AG08396 (cell line): ENCODE measurements around the gene TAL2.
"Not testable (repeated sequence)": the region's sequence is repeated elsewhere in the genome, so short reads cannot be mapped to it uniquely, and the experiment has no call there.

Experiments
- DNase-seq: peaks from one replicate; pipeline ENCODE4 v3.0.0; 2012; ENCODE audit warnings: low spot score, mixed read lengths

TAL2 gene

GRCh38 chr9:105676351-105676923 is 14.2 kb downstream of the TAL2 start:
- DNase-seq = no peak

GRCh38 chr9:105678163-105678562 is 15.9 kb downstream of the TAL2 start:
- no peak for DNase-seq

- DNase-seq = no peak
Observed at GRCh38 chr9:105678781-105679180, 16.5 kb downstream of the TAL2 start.

GRCh38 chr9:105679257-105680022 is 17.2 kb downstream of the TAL2 start:
- no peak for DNase-seq

- DNase-seq = no peak
Observed at GRCh38 chr9:105681313-105681712, 19.1 kb downstream of the TAL2 start.

- DNase-seq = peak; percentile 51
Observed at GRCh38 chr9:105681724-105682123, 19.5 kb downstream of the TAL2 start.

GRCh38 chr9:105683688-105684275 is 21.5 kb downstream of the TAL2 start:
- DNase-seq = no peak

- DNase-seq = no peak
Observed at GRCh38 chr9:105686936-105687335, 24.7 kb downstream of the TAL2 start.

GRCh38 chr9:105690742-105691141 is 28.5 kb downstream of the TAL2 start:
- DNase-seq = peak; percentile 48

- DNase-seq = no peak
Observed at GRCh38 chr9:105693435-105694189, 31.4 kb downstream of the TAL2 start.

- peak; percentile 98 for DNase-seq
Observed at GRCh38 chr9:105694190-105694847, 32.1 kb downstream of the TAL2 start, which contains the start of gene TMEM38B. Gene TMEM38B, plus strand, starts transcription at chr9:105694541. Its CDS starts 120 bp downstream, at chr9:105694661.

GRCh38 chr9:105694848-105695581 is 32.8 kb downstream of the TAL2 start:
- peak; percentile 59 for DNase-seq

- no peak for DNase-seq
Observed at GRCh38 chr9:105696219-105696793, 34.0 kb downstream of the TAL2 start.

- peak; percentile 18 for DNase-seq
Observed at GRCh38 chr9:105697871-105698270, 35.6 kb downstream of the TAL2 start.

- no peak for DNase-seq
Observed at GRCh38 chr9:105698348-105698870, 36.2 kb downstream of the TAL2 start.

GRCh38 chr9:105700668-105701067 is 38.4 kb downstream of the TAL2 start:
- no peak for DNase-seq

GRCh38 chr9:105701145-105701544 is 38.9 kb downstream of the TAL2 start:
- no peak for DNase-seq

GRCh38 chr9:105702207-105702606 is 40.0 kb downstream of the TAL2 start:
- no peak for DNase-seq

- DNase-seq = not testable (repeated sequence)
Observed at GRCh38 chr9:105703638-105704037, 41.4 kb downstream of the TAL2 start.

GRCh38 chr9:105706156-105706555 is 43.9 kb downstream of the TAL2 start:
- DNase-seq = no peak

- no peak for DNase-seq
Observed at GRCh38 chr9:105708405-105708804, 46.1 kb downstream of the TAL2 start.
